Left colon (tissue), 2 donors: ENCODE data around the gene ACTBL2. TPM values are rescaled to one million over a fixed set of nuclear protein-coding genes. Genes with fewer than 3 reads are reported as not detected.

Experiments used
- ATAC-seq: fragments of 200-7000 bp; cut with Tn5 transposase; one replicate; pipeline ENCODE4 v1.9.1; 2020; ENCODE audit warnings: mild to moderate bottlenecking, moderate library complexity
- DNase-seq, 2 donors: peaks; one replicate each; pipeline ENCODE4 v3.0.0-alpha.2; 2020
- intact Hi-C, 2 donors: fragments of 100-400 bp; cut with DNase I in 1 of 2; cut with micrococcal nuclease in 1 of 2; formaldehyde crosslinking; loops; one replicate each; pipeline versions ENCODE4 v1.11.2 to v1.14.0; 2022; cut with DNase I, micrococcal nuclease
- total RNA-seq, 2 donors: library from RNA; stranded (reverse); fragmentation: NEBNext Ultra II Directional; extraction: Animal tissue kit (Norgen Biotek cat#: 25700); gene quantifications; one replicate each; pipeline ENCODE4 v1.2.1, GENCODE V29; 2021
- donor health status: DM: no; HTN: no; CAD: no.
- donor health status: DM: yes; HTN: yes; CAD: no.

The ACTBL2 gene
- total RNA-seq, 2 donors from 2014 or later = not detected

DNA sequence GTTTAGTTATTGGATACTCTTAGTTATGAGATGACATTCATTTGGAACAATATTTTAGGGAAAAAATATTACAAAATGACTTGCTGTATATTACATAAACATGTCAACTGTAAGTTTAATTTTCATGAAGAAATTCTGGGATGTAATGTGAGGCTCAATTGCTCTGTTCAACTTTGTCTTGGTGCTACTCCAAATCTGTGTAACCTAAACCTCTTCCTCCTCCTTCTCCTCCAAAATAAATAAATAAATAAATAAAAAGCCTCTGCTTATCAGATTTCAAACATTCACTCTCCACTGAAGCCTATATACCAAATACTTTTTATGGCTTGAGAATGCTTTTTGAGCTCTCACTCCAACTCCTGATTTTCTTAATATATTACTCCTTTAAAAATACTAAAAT lies 27.7 kb downstream of the ACTBL2 start:
- intact Hi-C loops = no loop called here
- no peak for ATAC-seq

DNA sequence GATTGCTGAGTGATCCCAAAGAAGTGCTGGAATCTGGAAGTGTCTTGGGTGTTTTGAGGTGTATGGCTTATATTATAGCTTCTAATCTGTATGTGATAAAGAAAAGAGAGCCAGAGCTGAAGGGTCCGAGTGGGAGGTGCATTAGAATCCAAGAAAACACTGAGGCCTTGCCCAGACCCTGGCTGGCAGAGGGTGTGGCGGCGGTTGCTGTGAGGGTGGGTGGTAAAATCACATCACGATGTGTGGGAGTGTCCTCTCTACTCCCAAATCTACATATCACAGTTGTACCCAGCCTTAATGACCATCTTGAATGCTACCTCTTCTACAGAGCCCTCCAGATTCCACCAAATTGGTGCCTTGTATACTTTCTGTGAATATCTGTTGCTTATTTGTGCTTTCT lies 28.9 kb downstream of the ACTBL2 start:
- intact Hi-C loops = no loop called here
- ATAC-seq (no peak), DNase-seq (no peak)

More for the DNA sequence above, 27.7 kb downstream of the ACTBL2 start:
- DNase-seq = no peak

DNA sequence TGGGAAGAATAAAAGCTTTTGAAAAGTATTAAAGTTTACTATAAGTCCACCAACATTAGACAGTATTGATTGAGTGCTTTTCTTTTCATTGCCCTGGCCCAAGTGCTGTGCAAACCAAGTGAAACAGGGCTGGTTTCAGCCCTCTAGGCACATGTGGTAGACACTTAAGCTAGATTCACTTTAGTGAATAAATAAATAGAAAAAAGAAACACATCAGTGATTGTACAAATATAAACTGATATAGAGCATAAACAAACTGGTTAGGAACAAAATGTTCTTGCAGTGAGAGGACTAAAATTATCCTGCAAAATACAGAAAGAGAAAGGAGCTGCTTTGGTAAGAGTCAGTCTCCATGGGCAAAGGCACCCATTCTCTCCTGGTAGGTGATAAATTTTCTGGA lies 29.7 kb downstream of the ACTBL2 start:
- intact Hi-C loops = no loop called here
- ATAC-seq = no peak
- no peak for DNase-seq

DNA sequence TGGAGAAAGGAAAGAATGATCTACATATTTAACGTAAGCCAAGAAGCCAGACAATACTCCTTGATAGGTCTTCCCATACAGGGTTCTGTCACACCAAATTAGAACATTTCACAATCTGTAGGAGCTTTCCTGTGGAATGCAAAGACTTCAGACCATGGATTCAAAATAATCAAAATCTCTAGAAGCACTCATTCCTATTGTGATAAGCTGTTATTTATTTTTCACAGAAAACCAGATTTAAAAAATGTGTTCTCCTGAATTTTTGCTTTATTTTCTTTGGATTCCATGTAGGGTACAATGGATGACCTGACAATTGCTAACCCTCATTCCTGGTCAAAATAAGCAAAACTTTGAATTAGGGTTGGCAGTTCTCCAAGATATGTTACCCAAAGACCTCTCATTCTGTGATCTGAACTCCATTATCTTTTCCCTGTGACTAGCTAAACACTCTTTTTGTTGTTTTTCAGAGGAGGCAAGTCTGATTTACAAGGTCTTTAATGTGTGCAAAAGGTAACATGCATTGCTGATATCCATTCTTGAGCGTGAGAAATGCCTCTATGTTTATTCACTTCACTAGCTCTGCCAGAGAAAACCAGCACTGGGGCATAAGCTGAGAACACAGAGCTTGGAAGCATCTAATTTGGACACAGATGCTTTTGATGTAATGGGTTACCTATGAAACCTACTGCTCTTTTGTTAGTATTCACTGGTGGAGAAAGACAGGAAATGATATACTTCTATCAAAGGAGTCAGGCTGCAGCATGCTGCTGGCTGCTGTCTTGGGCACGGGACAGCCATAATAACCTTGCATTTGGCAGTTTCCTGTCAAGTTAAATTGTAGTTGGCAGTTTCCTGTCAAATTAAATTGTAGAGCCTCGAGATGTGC lies 31.4 kb downstream of the ACTBL2 start:
- peak; percentile 64 for ATAC-seq
- DNase-seq = no peak
- intact Hi-C loops = no loop called here

DNA sequence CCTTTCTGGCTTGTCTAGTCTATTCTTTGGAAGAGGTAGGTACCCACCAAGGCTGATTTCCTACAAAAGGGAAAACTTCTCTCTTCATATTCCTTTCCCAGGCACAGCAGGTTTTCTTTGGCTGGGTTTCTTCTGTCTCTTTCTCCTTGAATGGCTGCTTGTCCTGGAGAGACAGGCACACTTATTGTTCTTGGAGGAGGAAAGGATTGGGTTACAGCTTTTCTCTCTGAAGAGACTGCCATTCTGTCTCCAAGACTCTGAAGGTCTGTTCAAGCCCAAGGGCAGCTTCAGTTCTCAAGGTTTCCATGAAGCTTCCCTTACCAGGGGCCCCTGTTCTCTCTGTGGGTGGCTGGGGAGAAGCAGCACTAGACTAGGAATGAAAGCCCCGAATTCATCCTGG lies 33.9 kb downstream of the ACTBL2 start:
- no peak for DNase-seq
- intact Hi-C loops = no loop called here
- no peak for ATAC-seq

DNA sequence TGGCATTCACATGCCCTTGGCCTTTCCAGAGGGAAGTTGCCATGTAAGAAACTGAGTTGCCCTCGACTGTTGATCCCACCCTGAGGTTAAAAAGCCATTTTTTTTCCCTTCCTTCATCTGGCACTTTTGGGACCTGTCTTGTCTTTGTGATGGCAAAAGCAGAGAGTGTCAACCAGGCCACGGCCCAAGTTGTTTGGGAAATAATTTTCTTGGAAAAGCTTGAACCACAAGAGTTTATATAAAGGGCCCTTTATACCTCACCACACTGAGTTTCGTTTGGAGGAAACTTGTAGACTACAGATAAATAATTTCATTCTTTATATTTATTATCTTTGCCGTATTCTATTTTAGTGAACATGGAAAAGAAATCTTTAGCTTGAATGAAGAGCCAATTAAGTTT lies 34.3 kb downstream of the ACTBL2 start:
- intact Hi-C loops = no loop called here
- DNase-seq (no peak), ATAC-seq (no peak)

DNA sequence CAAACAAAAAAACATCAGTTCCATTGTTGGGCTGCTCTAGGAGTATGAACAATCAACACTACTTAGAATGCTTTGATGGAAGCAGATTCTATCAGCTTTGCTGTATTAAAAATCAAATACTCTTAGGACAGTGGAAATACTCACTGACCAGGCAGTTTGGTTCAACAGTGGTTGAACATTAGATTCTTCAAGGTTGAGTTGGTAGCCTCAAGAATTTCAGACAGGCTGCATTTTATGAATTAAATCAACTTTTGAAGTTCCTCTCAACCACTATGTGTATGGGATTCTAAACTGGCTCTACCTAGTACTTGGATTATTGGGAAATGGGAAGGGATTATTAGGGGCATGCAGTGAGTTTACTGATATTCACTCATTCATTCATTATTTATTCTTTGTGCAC lies 35.0 kb downstream of the ACTBL2 start:
- no peak for DNase-seq
- intact Hi-C loops = no loop called here
- ATAC-seq = no peak

DNA sequence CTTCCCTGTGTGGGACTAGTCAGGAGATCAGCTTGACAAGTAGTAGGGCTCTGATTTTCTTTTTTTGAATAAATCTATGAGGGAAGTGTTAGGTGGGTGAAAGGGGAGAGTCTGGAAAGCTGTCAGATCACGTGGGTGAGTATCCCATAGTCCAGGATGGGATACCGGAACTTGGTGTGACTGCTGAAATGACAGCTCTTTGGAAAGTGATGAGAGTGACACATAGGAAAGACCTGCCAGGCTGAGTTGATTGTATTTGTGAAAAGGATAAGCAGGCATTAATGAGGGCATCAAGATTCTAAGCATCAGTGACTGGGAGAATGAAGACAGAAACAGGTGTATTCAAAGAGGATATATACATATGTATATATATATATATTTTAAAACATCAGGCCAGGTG lies 35.6 kb downstream of the ACTBL2 start:
- no peak for ATAC-seq
- DNase-seq = no peak
- intact Hi-C loops = no loop called here

DNA sequence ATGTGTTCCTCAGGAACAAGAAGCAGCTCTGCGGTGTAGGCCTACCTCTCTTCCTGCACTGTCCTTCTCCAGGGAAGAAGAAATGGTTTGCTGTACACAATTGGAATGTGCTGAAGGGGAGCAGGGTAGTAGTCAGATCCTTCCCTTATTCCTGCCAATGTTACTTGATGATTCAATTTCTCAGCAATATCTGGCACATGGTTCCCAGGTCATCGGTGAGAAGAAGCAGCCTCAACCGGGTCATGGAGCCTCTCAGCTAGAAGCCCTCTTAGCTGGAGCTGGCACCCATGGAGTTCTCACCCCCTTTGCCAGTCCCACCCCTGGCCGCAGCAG lies 36.9 kb downstream of the ACTBL2 start:
- ATAC-seq (no peak), DNase-seq (no peak)
- intact Hi-C loops = no loop called here

DNA sequence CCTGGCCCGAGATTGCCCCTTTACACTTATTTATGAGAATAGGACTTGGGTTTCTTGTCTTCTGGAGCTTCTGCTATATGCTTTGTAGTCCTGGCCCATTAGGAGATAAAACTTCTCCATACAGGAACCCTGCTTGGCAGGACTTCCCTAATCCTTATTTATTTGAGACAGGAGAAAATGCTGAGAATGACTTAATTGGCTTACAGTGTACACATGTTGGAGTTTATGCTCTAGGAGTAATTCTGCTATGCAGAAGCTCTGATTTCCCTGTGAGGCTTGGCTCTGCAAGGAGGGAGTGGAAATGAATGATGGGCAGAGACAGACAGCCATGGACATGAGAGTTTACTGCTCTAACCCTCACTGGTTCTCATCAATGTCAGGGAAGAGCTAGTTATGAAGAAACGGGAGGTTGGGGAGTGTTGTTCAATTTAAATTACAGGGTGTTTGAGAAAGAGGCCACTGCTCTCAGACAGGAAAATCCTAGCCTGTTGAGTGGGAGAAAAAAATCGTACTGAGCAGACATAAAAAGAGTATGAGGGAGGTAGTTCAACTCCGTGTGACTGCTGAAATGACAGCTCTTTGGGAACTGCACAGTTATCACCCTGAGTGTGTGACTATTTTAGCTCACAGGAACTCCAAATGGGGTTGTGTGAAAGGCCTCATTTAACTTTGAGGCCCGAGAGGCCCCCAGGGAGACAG lies 37.5 kb downstream of the ACTBL2 start:
- intact Hi-C loops = no loop called here
- ATAC-seq = peak; percentile 51
- DNase-seq = no peak

DNA sequence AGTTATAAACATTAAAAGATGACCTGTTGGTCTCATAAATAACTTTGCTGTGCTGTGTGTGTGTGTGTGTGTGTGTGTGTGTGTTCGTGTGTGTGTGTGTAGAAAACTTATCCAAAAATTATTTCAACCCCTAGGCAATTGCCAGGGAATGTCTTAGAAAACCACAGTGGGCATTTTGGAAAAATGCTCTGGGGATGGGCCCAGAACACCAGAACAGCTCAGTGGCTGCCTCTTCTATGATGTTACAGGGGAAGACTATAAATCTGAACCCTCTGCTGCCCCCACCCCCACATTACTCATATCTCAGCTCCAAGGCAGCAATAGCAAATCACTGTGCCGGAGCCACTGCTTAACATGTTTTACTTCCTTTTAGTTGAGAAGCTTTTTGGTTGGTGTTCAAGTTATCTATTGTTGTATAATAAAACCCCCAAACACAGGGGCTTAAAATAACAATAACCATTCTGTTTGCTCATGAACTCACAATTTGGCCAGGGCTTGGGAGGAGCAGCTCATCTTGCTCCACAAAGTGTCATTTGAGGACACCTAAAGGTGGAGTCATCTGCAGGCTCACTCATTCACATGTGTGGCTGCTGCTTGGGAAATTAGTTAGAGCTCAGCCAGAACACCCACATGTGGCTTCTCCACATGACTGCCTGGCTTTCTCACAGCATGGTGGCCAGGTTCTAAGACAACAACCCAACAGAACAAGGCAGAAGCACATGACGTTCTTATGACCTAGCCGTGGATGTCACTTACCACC lies 40.4 kb downstream of the ACTBL2 start:
- intact Hi-C loops = no loop called here
- no peak for DNase-seq
- no peak for ATAC-seq

DNA sequence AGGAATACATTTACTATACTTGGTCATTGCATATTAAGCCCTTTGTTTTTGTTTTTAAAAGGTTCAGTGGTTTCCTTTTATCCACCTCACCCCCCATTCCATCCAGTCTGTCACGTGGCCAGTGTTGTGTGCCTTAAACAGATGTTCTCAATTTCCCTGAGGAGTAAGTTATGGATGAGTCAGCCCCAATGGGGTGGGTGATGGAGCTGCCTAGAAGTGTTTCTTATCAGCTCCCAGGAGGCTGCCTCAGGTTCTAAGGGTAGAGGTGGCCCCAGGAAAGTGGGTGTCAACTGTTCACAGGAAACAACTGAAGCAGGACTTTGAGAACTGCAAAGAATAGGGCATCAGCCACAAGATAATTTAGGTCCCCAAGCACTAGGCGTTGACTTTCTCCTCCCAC lies 41.1 kb downstream of the ACTBL2 start:
- DNase-seq (no peak), ATAC-seq (no peak)
- intact Hi-C loops = no loop called here

DNA sequence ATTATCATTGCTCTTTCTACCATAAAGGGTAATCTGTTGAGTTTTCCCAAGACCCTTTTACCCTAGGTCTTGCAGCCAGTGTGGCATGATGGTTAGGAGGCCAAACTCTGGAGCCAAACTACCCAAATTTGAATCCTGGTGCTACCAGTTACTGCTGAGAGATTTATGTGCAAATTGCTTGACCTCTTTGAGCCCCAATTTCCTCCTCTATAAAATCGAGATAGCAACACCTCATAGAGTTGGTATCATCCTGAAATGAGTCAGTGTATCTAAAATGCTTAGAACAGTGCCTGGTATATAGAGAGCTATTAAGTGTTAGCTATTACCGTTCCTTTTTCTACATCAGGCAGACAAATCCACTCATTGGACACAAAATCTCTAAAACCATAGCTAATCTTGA lies 43.0 kb downstream of the ACTBL2 start:
- ATAC-seq (no peak), DNase-seq (no peak)
- intact Hi-C loops = no loop called here

DNA sequence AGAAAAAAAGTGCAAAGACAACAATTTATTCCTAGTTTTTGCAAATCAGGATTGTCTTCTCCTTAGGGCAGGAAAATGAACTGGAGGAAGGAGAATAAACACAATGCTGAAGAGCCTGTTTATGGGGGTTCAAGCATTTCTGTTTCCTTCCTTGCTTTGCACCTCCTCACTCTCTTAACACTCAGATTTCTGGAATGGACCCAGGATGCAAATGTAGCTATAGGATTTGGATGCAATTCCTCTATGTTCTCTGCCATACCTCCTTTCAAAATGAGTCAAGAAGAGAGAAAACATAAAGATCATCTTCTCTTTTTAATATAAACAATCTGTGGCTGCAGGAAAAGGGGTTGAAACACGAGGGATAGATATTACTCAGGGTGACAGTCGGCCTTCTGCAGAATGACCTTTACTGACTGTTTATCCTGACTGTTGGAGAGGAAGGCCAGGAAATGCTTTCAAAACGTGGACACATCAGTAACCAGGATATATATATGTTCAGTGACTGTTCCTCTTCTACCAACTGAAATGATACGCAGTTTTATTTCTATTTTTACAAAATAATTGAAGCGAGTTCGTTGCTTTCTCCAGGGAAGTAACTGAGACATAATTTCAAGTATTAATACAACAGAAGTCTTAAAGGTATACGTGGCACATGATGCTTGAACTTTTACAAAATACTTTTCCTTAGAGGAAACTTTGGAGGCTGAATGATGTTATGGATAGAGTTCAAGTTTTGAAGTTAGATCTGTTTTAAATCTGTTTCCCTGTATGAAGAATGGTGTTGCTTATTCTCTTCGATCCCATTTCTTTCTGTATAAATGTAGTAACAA lies 44.4 kb downstream of the ACTBL2 start:
- intact Hi-C loops = no loop called here
- ATAC-seq = no peak
- no peak for DNase-seq

DNA sequence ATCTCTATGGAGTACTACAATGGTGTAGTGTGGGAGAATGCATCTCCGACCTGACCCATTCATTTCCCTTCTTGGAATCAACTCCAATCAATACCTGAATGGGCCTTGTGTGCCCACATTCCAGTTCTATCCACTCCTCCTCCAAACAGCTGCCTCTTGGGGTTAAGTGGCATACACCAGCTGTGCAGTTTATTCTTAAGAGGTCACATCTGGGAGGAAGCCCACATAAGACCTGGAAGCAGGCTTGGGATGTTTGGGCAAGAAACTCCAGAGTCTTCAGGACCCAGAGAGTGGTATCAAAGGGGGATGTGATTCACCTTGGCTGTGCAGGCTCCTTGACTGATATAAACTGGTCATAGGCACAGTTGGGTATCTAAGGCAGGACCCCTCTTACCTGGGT lies 46.0 kb downstream of the ACTBL2 start:
- no peak for ATAC-seq

DNA sequence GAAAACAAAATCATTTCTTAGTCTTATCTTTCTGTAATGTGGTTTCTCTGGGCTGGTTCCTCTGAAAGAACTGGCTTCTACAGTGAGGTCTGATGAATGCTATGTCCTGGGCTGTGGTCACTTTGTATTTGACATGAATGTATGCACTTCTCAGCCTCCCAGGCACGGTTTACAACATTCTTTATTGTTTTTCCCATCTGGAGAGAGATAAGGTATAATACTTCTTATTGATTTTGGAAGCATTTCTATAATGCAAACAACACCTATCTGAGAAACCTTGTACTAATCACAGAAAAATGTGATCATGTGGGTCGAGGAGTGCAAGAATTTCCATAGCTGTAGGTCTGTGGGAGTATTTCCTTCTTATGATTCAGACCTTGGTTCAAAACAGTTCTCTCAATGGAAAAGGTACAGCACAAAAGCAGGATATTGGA lies 46.9 kb downstream of the ACTBL2 start:
- peak in 1 of 2 donors; percentile 42 for DNase-seq
- intact Hi-C loops = no loop called here
- ATAC-seq = peak; percentile 93

More for the DNA sequence above, 46.0 kb downstream of the ACTBL2 start:
- no peak for DNase-seq
- intact Hi-C loops = no loop called here

DNA sequence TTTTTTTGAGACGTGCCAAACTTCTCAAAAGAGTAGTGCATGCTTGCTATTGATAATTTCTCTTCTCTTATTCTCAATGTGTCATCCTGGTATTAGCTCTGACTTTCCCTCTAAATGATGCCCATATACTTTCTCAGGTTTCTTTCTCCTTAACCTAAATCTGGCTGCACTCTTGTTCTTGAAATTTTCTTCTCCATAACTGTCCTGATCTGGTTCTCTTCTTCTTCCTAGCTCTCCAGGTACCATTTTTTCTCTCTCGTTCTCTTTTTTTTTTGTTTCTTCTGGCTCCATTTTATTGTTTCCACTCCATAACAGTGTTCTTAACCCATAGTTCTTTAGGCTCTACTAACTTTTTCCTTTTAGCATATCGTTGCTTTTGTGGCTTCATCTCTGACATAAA lies 47.9 kb downstream of the ACTBL2 start:
- intact Hi-C loops = no loop called here
- no peak for ATAC-seq
- no peak for DNase-seq

DNA sequence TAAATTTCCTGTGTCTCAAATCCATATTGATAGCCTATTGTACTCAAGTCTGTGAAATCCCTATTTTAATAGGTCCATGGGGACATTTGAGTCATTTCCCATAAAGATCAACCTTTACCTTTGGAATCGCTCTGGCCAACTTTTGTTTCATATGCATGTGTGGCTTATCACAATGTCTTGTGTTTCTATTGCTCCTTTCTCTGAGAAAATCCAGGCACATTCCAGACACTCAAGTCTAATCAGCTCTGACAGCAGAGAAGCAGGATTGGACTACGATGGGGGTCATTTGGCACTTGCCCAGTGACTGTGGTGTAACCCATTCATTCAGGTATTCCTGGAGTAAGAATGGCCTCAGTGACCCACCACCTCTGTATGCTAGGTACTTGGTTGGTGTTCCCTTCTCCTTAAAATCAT lies 48.4 kb downstream of the ACTBL2 start:
- DNase-seq = no peak
- no peak for ATAC-seq
- intact Hi-C loops = no loop called here

DNA sequence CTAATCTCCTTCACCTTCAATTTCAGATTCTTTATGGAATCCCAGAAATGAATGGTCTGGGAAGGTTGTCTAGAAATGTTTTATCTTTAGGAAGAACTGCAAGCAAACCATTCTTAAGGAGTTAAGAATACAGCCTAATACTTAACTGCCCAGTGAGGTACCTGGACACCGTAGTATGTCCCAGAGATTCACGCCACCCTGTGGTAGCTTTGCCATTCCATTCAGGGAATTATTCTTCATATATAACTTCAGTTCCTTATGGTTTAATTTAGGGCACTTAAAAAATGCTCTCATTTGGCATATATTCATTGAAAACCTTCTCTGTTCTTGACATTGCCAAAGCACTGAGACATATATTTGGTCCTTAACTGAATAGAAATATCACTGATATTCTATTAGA lies 49.7 kb downstream of the ACTBL2 start:
- DNase-seq (no peak), ATAC-seq (no peak)
- intact Hi-C loops = no loop called here
